ENCODE data around the gene AK5.
A peak's percentile ranks its signal among the peaks of the same experiment; 100 is the strongest.

The AK5 gene, protein sequence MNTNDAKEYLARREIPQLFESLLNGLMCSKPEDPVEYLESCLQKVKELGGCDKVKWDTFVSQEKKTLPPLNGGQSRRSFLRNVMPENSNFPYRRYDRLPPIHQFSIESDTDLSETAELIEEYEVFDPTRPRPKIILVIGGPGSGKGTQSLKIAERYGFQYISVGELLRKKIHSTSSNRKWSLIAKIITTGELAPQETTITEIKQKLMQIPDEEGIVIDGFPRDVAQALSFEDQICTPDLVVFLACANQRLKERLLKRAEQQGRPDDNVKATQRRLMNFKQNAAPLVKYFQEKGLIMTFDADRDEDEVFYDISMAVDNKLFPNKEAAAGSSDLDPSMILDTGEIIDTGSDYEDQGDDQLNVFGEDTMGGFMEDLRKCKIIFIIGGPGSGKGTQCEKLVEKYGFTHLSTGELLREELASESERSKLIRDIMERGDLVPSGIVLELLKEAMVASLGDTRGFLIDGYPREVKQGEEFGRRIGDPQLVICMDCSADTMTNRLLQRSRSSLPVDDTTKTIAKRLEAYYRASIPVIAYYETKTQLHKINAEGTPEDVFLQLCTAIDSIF

DNA sequence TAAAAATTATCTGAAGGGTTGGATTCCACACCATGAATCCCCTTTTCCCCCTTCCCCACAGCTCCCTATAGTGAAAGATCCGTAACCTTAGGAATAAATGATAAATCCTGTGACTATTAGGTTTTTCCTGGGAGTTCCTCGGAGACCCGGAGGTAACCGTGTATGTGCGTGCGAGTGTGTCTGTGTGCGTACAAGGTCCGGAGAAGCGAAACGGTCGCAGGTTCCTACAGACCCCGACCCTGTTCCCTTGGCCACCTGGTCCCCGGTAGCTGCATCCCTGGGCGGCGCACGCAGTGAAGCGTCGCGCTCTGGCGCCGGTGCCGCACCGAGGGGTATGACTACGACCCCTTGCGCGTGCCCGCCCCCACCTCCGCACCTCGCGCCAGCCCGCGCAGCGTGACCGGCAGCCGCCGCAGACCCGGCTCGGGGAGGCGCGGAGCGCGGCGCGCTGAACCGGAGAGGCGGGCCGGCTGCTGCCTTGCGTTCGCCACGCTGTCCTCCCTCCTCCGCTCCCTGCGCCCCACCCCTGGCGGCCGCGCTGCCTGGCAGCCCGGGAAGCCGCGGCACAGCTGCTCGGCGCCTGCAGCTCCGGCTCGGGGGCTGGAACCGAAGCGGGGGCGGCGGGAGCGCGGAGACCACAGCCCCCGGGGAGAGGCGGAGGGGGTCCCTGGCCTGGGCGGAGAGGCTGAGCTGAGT, at the start of gene AK5:
Gene AK5 (plus strand): TSS at position 529 of the 696 bp plus-strand sequence. CDS start 295 bp downstream, outside the sequence.
- peak; percentile 67 for DNase-seq

DNA sequence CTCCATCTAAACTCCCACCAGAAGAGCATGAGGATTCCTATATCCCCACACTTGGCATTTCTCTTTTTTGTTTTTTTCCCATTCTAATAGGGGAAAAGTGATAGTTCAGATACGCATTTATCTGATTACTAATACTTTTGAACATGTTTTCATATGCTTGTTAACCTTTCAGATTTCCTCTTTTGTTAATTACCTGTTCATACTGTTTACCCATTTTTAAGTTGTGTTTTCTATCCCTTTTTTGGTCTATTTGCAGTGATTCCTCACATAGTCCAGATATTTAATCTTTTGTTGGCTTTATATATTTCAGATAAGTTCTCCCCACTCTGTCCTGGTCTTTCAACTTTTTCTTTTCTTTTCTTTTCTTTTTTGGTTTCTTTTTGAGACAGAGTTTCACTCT, 49.0 kb upstream of the AK5 start:
- DNase-seq = no peak

DNA sequence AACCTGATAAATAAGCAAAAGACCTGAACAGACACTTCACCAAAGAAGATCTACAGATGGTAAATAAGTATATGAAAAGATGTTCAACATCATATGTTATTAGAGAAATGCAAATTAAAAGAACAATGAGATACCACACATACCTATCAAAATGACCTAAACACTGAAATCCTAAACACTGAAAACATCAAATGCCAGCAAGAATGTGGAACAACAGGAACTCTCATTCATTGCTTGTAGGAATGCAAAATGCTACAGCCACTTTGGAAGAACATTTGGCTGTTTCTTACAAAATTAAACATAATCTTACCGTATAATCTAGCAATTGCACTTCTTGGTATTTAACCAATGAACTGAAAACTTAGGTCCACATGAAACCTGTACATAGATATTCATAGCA, 47.7 kb upstream of the AK5 start:
- no peak for DNase-seq

DNA sequence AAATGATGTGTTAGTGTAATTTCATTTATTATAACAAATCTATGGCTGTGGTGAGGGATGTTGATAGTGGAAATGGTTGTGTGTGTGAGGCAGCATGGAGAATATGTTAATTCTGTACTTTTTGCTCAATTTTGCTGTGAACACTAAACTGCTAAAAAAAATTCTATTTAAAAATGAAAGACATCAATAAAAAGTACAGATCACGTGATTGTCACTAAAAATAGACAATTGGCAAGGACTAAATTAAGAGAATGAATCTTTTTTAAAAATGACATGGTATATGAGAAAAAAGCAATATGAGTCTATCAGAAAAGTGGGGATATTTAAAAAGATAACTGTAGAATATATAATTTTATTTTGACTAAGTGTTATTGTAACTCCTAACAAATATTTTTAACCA, 46.9 kb upstream of the AK5 start:
- DNase-seq = no peak

DNA sequence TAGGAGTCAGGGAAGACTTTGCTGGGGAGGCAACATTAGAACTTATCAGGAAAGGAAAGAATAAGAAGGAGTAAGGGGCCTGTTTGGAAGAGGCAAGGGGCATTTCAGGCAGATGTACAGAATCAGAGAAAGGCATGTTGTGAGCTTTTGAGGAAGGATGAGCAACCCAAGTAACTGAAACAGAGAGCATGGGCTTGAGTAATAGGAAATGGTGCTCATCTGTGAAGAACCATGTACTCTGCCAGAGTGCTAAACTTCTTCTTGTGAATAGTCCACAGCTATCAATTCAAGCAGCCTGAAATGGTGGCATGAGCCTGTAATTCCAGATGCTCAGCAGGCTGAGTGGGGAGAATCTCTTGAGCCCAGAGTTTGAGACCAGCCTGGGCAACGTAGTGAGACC, 43.4 kb upstream of the AK5 start:
- no peak for DNase-seq

DNA sequence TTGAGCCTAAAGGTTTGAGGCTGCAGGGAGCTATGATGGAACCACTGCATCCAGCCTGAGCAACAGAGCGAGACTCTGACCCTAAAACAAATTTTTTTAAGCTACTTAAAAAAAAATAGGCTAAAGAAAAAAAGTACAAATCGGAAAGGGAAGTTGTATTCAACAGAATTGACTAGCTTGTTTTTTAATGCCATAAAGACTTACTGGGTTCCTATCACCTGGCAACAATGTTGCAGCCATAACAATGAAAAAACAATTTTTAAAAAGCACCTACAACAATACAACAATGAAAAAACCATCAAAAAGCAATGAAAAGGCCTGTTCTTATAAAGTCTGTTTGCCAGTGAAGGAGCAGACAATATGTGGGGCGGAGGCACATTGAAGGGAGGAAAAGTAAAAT, 42.5 kb upstream of the AK5 start:
- no peak for DNase-seq

DNA sequence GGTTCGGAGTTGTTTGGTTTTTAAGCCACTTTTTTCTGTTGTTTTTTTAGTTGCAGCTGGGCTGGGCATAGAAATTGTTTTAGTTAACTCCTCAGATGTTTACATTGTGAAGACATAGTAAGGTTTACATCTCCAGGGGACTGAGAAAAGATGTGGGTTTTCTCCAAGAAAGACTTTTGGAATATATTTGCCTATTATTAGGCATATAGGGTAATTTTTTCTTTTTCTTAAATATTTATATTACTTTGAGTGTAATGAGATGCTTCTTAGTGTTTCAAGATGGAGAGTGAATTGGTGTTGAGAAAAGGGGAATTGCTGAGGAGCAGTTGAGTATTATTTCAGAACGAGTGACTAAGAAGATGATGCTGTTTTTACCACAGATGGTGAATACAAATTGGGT, 36.0 kb upstream of the AK5 start:
- no peak for DNase-seq

DNA sequence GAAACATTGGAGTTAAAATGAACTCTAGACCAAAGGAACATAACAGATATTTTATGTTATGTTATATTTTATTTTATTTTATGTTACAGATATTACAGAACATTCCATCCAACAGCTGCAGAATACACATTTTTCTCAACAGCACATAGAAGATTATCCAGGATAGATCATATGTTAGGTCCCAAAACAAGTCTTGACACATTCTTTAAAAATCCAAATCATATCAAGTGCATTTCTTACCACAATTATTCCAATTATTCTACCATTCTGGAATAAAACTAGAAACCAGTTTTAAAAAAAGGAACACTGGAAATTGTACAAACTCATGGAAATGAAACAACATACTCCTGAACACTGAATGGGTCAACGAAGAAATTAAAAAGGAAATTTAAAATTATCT, 31.7 kb upstream of the AK5 start:
- DNase-seq = no peak

DNA sequence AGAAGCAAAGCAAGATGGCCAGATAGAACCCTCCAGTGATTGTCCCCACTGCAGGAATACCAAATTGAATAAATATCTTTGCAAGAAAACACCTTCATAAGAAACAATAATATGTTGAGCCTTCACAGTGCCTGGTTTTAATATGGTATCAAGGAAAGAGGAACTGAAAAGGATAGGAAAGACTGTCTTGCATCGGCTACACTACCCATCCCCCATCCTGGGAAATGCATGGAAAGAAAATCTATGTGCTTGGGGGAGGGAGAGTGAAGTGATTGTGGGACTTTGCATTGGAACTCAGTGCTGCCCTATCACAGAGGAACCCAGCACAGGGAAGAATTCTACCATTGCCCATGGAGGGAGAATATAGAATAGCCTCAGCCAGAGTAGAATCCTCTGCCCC, 28.6 kb upstream of the AK5 start:
- DNase-seq = no peak

DNA sequence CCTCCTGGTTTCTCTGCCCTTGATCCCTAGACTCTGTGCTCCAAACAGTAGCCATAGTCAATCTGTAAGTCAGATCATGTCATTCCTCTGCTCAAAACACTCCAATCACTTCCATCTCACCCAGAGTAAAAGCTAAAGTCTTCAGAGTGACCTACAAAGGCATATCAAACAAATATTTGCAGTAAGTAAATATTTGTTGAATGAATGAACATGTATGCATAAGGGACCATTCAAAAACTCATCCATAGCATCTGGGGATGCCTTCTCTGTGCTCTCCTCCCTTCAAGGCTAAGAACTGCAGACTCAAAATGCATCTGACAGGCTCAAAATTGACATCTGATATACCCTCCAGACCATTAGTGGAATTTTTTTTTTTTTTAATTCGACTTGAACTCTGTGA, 18.1 kb upstream of the AK5 start:
- DNase-seq = no peak

DNA sequence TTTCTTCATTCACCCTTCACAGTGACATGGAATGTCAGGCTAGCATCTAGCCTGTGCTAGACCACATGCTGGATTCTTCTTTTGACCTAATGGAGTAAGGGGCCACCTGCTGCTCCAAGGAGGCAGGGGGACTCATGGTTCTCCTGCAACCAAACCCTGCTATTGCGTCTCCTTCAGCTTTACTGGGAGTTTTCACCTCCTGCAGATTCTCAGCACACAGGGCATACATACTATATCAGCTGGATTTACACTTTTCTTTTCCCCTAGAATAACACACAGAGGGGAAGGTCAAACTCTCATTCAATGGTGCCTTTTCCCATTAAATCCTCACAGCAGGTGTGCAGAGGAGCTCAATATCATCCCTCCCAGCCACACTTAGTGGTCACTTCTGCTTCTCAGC, 16.6 kb upstream of the AK5 start:
- no peak for DNase-seq

DNA sequence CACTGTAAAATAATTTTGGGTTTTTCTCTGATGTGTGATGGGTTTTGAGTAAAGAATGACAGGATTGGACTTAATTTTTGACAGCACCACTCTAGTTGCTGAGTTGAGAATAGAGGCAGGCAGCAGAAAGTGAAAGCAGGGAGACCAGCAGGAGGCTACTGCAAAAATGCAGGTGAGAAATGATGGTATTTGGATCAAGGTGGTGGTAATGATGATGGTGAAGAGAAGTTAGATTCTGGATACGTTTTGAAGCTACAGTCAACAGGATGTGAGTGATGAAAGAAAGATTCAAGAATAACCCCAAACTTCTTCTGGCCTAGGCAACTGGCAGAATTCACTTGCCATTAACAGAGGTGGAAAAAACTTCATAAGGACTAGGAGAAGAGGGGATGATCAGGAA, 14.8 kb upstream of the AK5 start:
- no peak for DNase-seq

DNA sequence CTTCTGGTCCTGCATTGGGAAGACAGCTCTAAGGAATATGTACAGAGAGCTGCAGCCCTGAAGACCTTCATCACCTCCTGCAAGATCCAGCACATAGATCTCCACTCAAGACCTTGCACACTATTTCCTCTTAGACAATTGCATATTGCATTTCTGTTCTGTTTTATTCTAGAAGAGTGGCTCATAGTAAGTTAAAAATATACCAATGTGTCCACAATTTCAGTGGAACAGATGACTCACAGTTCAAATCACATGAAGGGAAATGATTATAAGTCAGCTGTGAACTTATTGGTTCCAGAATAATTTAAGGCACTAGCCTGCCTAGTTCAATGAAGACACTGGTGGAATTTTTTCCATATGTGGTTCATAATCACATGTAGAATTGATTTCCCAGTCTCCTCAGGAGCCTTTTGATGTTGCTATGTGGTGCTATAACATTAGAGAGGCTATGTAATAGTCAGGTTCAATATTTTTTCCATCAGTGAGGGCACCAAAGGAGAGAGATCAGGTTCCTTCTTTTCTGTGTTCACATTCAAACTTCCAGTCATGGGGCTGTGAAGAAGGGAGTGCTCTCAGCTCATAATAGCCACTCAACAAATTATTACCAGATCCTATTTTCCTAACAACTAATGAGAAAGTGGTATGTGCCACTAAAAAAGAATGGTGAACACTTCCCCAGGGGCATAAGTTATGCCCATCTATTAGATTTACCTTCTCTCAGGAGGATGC, 9.8 kb upstream of the AK5 start:
- no peak for DNase-seq

DNA sequence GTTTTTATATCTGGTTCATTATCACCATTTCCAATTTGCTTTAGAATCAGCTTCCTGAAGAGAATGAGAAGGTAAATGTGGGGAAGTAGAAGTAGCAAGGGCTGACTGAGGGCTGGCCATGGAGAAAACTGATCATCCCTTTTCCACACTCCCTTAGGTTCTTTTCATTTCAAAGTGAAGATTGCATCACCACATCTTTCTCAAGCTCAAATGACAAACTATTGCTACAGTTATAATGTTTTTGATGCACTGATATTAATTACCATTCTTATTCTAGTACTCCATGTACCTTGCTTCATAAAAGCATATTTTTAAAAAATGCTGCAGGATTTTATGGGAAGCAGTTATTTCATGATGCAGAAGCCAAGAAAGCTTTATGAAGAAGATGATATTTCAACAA, 7.9 kb upstream of the AK5 start:
- no peak for DNase-seq

DNA sequence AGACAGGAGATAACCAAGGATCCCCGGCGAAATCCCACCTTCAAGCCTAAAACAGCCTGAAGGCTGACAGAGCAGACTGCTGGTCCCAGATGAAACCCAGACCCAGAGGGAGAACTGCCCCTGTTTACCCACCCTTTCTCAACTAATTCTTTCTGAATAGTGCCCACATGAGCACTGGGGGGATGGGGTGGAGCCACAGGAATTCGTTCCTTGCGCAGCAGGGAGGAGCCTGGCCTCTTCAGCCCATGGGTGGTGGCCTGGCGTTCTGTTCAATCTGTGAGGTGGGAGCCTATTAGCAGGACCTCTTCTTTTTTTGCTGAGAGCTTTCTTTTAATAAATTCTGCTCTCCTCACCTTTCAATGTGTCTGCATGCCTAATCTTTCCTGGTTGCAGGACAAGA, 6.6 kb upstream of the AK5 start:
- DNase-seq = no peak

DNA sequence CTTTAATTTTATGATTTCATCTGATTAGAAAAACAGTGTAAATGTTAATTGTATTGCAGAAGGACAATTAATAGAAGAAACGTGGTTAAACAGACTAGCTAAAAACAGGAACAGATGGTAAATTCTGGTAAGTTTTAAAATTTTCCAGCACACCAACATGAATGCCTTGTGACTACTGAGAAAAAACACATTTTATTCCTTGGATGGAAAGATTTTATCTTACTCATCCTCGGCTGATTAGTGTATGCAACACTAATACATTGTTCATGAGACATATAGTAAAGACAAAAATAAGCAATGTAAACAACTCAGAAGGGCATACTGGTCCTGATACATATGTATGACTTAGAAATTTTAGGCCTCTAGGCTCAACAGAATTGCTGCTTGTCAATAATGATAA, 4.9 kb upstream of the AK5 start:
- no peak for DNase-seq

DNA sequence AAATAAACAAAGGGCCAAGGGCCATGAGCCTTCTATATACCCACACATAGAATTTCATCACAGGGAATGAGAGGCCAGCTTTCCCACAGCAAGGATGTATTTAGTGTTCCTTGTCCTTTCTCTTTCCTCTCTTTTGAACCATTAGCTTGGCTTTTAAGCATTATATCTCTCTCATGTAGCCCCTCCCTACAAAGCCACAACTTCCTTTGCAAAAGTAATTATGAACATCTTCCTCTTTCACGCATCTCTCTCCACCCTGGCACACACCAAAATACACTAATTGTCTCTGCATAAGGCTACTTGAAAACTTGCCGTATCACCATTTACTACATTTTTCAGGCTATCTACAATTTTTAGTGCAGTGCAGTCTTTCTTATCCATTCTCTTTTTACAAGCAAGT, 1.9 kb upstream of the AK5 start:
- no peak for DNase-seq

DNA sequence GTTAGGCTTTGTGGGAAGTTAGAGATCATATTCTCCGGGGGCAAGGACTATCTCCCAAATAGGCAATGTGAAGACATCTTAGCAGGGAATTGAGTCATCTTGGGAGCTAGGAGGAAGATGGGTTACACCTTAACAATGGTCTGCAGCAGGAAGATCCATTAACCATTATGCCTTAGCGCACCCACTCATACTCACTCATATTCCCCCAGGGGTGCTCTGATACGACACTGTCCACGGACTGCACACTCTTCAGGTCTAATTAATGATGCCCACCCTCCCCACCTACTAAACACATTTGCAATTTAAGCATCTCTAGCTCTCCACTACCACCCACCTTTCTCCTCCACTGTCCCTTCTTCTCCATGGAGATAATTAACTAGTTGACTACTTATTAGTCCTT, 857 bp upstream of the AK5 start:
- no peak for DNase-seq

DNA sequence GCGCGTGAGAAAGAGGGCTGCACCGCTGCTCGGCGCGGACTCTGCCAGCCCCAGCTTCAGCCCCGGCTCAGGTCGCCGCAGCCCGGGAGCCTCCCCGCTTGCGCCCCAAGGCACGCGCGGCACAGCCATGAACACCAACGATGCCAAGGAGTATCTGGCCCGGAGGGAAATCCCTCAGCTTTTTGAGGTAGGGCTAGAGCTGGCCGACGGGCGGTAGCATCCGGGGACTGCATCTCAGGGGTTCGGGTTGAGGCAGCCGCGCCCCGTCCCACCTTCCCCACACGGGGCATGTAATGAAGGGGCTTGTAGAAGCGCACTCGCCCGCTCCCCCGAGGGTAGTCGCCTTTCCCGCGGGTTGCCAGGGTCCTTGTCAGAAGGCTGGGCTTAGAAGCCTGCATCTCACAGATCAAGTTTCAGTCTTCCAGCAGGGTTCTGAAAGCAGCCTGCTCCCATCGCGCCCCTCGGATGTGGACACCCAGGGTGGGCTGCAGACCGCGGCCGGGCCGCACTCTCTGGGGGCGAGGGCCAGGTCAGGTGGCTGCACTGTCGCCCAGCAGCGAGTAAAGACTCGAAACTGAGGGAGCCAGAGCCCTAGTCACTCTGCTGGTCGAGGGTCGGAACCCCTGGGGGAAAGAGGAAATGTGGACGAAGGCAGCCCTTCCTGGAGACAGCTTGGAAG, 507 bp downstream of the AK5 start:
- no peak for DNase-seq

DNA sequence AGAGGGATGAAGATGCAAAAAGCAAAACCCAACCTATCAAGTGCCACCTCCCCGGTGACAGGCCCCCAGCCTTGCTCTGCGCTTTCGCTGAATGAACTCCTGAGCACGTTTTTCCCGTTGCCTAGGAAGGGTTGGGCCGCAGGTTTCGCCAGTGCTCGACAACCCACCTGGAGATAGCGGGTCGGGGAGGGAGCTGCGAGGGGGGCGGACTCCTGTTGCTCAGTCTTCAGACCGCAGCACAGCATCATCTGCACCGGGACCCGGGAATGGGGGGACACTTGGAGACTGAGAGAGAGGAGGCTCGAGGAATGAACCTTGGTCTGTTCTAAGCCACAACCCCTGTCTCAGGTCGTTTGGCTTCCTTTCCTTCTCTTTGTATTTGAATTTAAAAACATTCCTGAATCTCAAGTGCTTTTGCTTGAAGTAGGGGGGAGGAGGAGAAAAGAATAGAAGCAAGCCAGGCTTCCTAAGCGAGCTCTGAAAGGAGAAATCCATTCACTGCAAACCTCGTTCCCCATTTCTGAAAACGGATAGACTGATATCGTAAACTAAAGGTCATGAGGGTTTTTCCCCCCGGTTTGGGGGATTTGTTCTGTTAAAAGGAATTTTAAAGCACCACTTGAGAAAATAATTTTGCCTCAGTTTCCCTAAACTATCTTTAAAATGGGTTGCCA, 1.2 kb downstream of the AK5 start:
- DNase-seq = no peak

DNA sequence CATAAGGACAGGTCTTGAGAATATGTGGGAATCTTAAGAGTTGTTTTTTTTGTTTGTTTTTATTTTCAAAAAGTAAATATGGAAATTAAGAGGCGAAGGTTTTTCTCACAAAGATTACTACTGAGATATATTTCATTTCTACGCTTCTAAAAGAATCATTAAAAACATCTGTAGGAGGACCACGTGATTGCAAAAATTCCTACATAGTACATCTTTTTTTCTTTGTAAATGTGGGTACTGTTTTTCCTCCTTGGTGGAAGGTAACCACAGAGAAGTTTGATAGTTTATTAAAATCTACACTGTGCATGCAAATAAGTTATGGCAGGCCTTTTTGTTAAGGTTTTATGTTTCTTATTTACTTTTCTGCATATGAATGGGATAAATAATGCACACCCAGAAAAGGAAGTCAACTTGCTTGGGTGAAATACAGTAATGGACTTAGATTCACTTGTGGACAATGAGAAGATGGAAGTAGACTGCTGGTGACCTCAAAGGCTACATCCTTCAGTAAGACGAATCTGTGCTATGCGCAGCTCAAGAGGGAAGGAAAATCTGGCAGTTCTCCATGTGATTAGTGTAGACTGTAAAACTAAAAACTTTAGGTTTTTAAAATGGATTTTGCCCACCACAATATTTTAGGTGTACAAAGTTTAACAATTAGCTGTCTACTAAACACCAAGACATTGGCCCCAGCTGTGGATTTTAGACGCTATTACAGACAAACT, 2.0 kb downstream of the AK5 start:
- no peak for DNase-seq

DNA sequence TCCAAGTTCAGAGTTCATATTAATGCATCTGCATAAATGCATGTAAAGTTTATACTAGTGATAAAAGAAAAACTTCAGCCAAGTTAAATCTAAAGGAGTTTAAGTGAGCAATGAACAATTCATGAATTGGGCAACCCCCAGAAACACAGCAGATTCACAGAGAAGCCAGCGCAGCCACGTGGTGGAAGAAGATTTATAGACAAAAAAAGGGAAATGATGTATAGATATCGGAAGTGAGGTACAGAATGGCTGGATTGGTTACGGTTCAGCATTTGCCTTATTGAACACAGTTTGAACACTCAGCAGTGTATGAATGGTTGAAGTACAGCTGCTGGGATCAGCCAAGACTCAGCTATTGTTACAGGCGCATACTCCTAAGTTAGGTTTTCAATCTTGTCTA, 5.7 kb downstream of the AK5 start:
- no peak for DNase-seq

Data from left hindlimb (tissue), 1 donor.